Ureter (tissue), 1 donor: ENCODE results near the gene NFKBIA. TPM values are rescaled to one million over a fixed set of nuclear protein-coding genes. Genes with fewer than 3 reads are reported as not detected.
"Not testable (repeated sequence)": the region's sequence is repeated elsewhere in the genome, so short reads cannot be mapped to it uniquely, and the experiment has no call there.

ENCODE experiments used
- DNase-seq: peaks from one replicate; pipeline ENCODE4 v3.0.0-alpha.2; 2020; ENCODE audit warnings: low spot score
- total RNA-seq: library from RNA; stranded (reverse); gene quantifications from one replicate; pipeline ENCODE4 v1.2.4, GENCODE V29; 2023
- donor health status: DM: yes; HTN: yes; CAD: no.

NFKBIA gene
- total RNA-seq, 1 donor from 2014 or later: 152 TPM

DNA sequence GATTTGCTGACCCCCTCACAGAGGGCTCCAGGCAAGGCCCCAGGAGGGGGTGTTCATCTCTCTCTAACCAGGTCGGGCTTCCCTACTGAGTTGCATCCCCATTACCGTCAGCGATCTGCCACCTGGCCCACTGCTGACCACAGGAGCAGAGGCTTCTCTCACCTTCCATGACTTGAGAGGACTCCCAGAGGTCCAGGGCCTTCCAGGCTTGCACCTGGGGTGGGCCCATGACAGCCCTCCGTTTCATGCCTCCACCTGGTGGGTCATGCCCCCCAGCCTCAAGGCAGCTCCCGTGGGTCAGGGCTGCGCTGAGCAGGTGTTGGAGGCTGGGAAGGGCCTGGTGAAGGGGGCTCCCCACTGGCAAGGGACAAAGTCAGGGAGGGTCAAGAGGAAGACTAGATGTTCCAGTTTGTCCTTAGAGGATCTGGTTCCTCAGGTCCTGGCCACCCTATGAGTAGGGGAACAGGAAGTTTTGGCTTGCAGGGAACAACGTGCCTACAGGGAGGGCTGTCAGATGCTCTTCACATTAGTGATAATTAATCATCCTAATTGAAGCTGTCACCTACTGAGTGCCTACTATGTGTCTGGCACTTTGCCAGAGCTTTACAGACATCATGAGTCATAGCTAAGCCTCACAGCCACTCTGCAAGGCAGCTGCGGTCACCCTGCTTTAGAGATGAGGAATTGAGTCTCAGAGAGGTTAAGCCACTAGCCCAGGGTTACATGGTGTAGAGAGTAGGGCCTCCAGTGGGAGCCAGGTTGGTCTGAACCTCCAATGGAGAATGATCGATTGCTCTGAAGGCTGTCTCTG lies 13.8 kb downstream of the NFKBIA start:
- no peak for DNase-seq

- DNase-seq: no peak
Measured at GRCh38 chr14:35389315-35389667, 15.3 kb downstream of the NFKBIA start.

DNA sequence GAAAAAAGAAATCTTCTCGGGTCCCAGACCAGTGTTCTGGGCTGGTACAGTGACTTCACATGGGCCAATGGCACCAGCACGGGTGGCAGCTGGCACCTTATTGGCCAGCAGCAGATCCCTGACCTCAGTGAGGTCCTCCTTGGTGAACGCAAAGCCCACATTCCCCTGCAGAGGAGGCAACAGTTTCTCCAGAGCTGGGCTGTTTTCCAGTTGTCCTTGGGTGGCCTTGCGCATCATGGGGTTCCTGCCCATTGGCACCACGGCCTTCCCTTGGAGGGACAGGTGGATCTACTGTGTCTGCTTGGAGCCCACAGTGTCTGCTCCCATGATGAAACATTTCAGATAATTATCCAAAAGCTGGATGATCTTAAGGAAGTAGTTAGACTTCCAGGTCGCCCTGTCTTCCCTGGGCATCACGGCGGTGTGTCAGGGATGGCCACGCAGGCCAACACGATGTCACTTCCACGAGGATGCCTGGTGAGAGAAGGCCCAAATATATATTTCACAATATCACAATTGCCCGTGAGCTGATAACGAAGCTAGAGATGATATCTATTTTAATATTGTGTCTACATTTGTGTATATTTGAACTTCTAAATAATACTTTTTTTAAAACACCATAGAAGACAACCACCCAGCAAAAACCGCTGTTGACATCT lies 15.8 kb downstream of the NFKBIA start:
- DNase-seq: no peak

DNA sequence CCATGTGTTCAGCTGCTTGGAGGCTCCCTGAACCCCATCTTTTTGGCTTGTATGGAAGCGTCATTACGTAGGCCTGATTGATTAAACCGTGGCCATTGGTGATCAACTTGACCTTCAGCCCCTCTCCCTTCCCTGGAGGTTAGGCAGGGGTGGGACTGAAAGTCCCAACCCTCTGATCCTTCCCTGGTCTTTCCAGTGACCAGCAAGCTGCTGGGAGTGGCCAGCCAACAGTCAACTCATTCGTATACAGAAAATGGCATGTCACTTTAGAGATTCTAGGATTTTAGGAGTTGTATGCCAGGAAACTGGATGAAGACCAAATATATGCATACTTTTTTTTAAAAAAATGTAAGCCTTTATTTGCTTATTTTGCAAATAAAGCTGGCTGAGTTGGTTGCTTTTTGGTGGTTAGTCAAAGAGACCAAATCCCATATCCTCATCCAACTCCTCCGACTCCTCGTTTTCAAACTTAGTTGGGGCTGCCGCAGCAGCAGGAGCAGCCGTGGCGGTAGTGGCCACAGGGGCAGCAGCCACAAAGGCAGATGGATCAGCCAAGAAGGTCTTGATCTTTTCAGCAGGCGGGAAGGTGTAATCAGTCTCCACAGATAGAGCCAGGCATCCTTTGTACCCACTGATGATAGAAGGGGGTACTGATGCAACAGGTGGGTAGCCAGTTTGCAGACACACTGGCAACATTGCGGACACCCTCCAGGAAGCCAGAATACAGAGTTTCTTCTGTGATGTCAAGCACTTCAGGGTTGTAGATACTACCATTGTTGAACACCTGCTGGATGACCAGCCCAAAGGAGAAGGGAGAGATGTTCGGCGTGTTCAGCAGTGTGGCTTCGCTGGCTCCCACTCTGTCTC lies 16.6 kb downstream of the NFKBIA start:
- no peak for DNase-seq

- no peak for DNase-seq
Measured at GRCh38 chr14:35387219-35387618, 17.3 kb downstream of the NFKBIA start.

DNA sequence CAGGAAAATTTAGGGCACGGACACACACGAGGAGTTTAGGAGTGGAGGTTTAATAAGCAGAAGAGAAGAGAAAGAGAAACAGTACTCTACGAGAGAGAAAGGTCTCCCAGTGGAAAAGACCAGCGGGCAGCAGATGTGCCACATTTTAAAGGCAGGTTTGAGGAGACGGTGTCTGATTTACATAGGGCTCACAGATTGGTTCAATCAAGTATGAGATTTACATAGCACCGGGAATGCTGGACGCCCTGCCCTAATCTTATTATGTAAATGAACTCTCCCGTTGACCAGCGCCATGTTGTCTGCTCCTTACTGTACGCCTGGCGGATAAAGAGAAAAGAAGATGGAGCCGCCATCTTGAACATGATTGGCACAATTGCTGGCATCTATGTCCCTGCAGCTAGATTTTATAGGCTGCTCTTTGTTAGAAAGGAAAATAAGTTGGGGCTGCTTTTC lies 17.9 kb downstream of the NFKBIA start:
- no peak for DNase-seq

GRCh38 chr14:35385042-35385839 lies 19.3 kb downstream of the NFKBIA start:
- DNase-seq: peak; percentile 91

GRCh38 chr14:35384455-35385041 lies 20.0 kb downstream of the NFKBIA start:
- DNase-seq: peak; percentile 66

- DNase-seq: no peak
Measured at GRCh38 chr14:35383569-35384454, 20.7 kb downstream of the NFKBIA start.

DNA sequence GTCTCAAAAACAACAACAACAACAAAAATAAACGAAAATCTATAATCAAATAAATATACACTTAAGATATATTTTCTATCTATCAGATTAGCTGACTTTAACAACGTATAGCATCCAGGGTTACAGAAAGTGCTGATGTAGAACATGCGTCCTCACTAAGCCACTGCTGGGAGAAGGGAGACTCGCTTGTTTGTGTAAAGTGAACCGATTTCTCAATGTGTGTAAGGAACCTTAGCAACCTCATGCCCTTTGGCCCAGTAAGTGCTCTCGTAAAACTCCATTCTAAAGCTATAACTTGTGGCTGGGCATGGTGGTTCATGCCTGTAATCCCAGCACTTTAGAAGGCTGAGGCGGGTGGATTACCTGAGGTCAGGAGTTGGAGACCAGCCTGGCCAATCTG lies 23.8 kb downstream of the NFKBIA start:
- no peak for DNase-seq

GRCh38 chr14:35379234-35379933 lies 25.2 kb downstream of the NFKBIA start:
- not testable (repeated sequence) for DNase-seq

GRCh38 chr14:35378425-35379233 lies 25.9 kb downstream of the NFKBIA start:
- no peak for DNase-seq

DNA sequence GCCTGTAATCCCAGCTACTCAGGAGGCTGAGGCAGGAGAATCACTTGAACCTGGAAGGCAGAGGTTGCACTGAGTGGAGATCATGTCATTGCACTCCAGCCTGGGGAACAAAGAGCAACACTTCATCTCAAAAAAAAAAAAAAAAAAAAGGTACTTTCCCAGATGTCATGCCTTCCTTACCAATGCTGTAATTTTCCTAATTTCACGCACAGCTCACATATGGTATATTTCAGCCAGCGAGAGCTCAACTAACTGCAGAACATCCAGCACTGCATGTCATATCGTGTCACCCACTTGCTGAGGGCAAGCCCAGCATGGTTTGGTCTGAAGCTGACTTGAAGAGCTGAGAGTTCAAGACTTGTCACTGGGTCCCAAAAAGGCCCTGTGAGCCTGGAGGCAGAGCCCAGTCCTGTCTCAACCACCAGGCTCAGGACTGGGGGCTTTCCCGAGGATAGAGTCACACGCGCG lies 29.0 kb downstream of the NFKBIA start:
- DNase-seq: no peak

DNA sequence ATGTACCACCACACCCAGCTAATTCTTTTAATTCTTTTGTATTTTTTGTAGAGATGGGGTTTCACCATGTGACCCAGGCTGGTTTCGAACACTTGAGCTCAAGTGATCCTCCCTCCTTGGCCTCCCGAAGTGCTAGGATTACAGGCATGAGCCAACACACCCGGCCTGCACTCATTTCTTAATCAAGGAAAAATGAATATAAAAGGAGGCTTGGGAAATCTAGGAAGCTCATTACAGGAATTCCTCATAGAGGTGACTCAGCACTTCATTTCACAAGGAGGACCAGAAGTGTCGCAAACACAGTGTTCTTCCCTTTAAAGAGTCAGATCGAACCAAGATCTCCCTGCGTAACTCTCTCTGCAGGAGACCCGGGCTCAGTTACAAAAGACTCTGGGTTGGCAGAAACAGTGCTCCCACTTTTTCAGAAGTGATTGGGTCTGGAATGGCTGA lies 30.3 kb downstream of the NFKBIA start:
- DNase-seq: peak; percentile 66

DNA sequence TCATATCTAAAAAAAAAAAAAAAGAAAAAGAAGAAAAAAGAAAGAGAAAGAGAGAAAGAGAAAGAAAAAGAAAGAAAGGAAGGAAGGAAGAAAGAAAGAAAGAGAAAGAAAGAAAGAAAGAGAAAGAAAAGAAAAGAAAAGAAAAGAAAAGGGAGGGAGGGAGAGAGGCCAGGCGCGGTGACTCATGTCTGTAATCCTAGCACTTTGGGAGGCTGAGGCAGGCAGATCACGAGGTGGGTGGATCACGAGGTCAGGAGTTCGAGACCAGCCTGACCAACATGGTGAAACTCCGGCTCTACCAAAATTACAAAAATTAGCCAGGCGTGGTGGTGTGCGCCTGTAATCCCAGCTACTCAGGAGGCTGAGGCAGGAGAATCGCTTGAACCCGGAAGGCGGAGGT lies 31.3 kb downstream of the NFKBIA start:
- DNase-seq: not testable (repeated sequence)

GRCh38 chr14:35370969-35371368 lies 33.6 kb downstream of the NFKBIA start:
- DNase-seq: no peak

DNA sequence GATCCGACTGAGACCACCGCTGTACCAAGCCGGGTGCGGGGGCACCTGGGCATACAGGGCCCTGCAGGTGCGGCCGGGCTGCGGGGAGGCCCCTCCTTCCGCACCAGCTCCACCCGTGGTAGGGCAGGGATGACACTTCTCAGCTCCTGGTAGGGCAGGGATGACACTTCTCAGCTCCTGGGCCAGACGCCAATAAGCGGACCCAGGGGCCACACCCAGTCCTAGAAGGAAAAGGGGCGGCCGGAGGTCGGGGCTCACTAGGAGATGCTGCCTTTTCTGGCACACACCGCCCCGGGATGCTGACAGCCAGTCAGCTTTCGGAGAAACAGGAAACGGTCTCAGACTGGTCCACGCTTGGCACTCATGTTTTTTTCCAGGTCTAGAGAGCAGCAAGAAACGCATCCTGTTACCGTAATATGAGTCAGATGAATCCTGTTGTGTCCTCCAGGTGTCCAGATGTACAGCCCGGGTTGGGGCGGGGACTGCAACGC lies 34.8 kb downstream of the NFKBIA start:
- DNase-seq: no peak
